IPS-20b (cell line): ENCODE data around the gene RYR1.
"Not testable (repeated sequence)": the region's sequence is repeated elsewhere in the genome, so short reads cannot be mapped to it uniquely, and the experiment has no call there.

Source experiments
- H3K27ac ChIP-seq: one replicate; pipeline ENCODE4 v1.5.1; 2013; ENCODE audit warnings: low read length
- H3K27me3 ChIP-seq: 2 replicates; pipeline ENCODE4 v1.6.1; 2013; ENCODE audit warnings: mild to moderate bottlenecking, low read length, inconsistent platforms; ENCODE audit not compliant: insufficient read depth
- H3K36me3 ChIP-seq: 2 replicates; pipeline ENCODE4 v1.6.1; 2013; ENCODE audit warnings: low read depth, mild to moderate bottlenecking, inconsistent platforms, low read length, moderate library complexity; ENCODE audit not compliant: insufficient read depth
- H3K4me1 ChIP-seq: 2 replicates; pipeline ENCODE4 v1.6.1; 2013; ENCODE audit warnings: mild to moderate bottlenecking, control low read depth, inconsistent platforms, low read length, moderate library complexity; ENCODE audit not compliant: insufficient read depth
- H3K4me3 ChIP-seq: 2 replicates; pipeline ENCODE4 v1.5.1; 2013; ENCODE audit warnings: mild to moderate bottlenecking, low read length, inconsistent platforms
- H3K9ac ChIP-seq: 2 replicates; pipeline ENCODE4 v1.6.1; 2013; ENCODE audit warnings: low read depth, mild to moderate bottlenecking, inconsistent platforms, low read length, moderate library complexity
- H3K9me3 ChIP-seq: 2 replicates; pipeline ENCODE4 v1.6.1; 2013; ENCODE audit warnings: mild to moderate bottlenecking, low read depth, low read length, inconsistent platforms; ENCODE audit not compliant: insufficient read depth

Gene RYR1

DNA sequence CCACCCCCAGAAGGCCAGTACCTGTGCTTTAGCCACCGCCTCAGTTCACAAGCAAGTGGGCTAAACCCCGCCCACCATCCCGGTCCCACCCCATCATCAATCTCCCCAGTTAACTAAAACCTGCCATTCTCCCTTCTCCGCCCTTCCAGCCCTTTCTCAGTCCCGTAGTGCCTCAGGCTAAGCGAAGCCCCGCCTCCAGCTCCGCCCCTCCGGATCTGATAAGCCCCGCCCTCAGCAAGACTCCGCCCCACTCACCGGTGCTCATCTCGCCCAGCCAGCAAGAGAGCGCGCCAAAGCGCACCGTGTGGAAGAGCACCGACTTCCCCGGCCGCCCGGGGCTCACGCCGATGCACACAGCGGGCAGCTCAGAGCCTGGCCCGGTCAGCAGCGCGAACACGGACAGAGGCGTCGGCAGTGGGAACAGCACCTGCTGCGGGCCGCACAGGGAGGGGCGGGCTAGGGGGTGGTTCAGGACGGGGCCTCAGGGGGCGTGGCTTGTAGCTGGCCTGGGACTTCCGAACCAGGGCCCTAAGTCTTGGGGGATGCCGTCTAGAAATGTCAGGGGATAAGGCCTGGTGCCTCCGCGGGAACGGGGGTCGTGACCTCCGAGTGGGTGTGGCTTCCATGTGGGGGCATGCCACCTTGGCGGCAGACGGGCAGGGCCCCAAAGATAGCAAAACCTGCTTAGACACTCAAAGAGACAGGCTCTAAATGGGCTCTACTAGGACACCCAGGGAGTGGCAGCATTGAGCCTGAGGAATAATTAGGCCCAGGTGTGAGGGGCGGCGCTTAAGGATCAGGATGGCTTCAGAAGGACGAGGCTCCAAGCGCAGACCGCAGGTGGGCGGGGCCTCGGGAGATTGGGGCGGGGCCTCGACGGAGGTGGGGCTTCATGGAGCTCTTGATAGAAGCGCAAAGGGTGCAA lies 162.8 kb downstream of the RYR1 start:
- Histone ChIP-seq H3K36me3 (no peaks in the 10 kb centered on the region), H3K4me1 (peaks cover 3% of the 10 kb centered on the region; the same call in 1 of the 2 replicates), H3K27me3 (no peaks in the 10 kb centered on the region), H3K9ac (peak overlapping the region; percentile 65; the same call in 1 of the 2 replicates), H3K4me3 (peak overlapping the region; percentile 82), H3K27ac (peak overlapping the region; percentile 11), H3K9me3 (no peaks in the 10 kb centered on the region)

DNA sequence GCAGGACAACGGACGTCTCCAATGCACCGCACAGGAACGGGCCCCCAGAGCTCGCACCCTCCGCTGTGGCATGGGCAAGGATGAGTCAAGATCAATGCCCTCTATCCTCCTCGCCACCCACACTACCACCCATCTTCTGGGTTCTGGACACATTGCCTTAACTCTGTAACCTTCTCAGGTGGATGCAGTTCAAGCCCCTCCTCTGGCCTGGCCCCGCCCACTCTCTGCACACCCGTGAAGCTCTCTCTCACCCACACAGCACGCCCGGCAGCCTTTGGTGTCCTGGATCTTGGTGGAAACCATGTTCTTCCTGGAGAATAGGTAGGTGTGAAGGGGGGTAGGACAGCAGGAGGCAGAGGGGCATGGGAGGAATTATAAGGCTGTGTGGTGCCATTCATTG lies 163.6 kb downstream of the RYR1 start:
- no peak overlapping the region for H3K27ac ChIP-seq
- H3K4me3 ChIP-seq: no peak overlapping the region; the same call in 1 of the 2 replicates
- no peak overlapping the region for H3K9ac ChIP-seq
- peaks cover 3% of the 10 kb centered on the region; the same call in 1 of the 2 replicates for H3K4me1 ChIP-seq
- H3K36me3 ChIP-seq: no peaks in the 10 kb centered on the region
- no peaks in the 10 kb centered on the region for H3K9me3 ChIP-seq
- H3K27me3 ChIP-seq: no peaks in the 10 kb centered on the region

DNA sequence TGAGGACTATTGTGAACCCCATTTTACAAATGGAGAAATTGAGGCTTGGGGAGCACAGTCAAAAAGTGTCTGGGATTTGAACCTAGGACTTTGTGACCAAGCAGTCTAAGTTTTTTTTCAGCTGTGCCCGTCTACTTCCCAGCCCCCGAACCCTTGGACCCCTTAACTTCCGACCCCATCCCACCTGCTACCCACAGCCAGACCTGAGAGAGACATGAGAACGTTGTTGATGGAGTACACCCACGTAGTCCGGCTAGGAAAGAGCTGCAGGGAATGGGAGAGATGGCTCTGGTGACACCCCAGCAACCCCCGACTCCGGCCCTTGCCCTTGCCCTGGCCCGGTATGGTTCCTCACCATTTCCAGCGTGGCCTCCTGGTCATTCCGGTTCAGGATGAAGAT lies 166.2 kb downstream of the RYR1 start:
- no peaks in the 10 kb centered on the region for H3K36me3 ChIP-seq
- no peaks in the 10 kb centered on the region for H3K27me3 ChIP-seq
- H3K4me1 ChIP-seq: peaks cover 3% of the 10 kb centered on the region; the same call in 1 of the 2 replicates
- H3K4me3 ChIP-seq: no peak overlapping the region
- H3K9ac ChIP-seq: no peak overlapping the region
- no peak overlapping the region for H3K27ac ChIP-seq
- no peaks in the 10 kb centered on the region for H3K9me3 ChIP-seq

DNA sequence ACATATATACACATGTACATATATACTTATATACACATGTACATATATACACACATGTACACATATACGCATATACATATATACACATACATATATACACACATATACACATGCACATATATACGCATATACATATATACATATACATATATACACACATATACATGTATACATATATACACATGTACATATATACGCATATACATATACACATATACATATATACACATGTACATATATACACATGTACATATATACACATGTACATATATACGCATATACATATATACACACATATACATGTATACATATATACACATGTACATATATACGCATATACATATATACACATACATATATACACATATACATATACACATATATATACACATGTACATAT lies 169.4 kb downstream of the RYR1 start:
- H3K4me1 ChIP-seq, H3K9me3 ChIP-seq, H3K4me3 ChIP-seq, H3K27ac ChIP-seq, H3K27me3 ChIP-seq, H3K9ac ChIP-seq, H3K36me3 ChIP-seq: not testable (repeated sequence)

DNA sequence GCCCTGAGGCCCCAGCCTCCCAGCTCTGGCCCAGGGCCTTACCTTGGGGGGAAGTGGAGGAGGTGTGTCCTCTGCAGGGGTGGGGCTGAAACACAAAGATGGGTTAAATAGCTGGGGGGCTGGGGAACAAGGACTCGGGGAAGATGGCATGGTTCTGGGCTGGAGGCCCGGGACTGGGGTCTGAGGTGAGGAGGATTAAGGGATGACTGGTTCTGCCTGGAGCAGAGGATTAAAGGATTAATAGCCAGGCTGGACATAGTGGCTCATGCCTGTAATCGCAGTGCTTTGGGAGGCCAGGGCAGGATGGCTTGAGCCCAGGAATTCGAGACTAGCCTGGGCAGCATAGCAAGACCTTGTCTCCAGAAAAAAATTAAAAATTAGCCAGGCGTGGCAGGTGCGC lies 172.6 kb downstream of the RYR1 start:
- no peaks in the 10 kb centered on the region for H3K36me3 ChIP-seq
- no peaks in the 10 kb centered on the region for H3K27me3 ChIP-seq

DNA sequence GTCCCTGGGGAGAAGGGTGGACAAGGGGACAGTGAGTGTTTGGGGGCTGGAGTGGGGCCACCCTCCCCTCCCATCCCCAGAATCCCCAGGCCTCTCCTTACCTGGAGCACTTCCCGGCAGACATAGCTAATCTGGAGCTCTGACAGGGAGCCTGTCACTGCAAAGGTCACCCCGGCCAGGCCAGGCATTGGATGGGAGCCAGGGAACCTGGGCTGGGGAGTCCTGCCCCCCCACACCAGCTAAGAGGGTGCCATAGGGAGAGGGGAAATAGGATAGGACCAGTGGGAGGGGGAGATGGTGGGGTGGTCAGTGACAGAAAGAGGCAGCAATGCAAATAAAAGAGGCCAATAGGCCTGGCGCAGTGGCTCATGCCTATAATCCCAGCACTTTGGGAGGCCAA lies 180.8 kb downstream of the RYR1 start:
- Histone ChIP-seq H3K4me1 (peaks cover 4% of the 10 kb centered on the region; the same call in 1 of the 2 replicates), H3K9ac (no peak overlapping the region), H3K9me3 (no peaks in the 10 kb centered on the region), H3K36me3 (no peaks in the 10 kb centered on the region), H3K27me3 (no peaks in the 10 kb centered on the region), H3K27ac (no peak overlapping the region), H3K4me3 (no peak overlapping the region)

More for the DNA sequence above, 172.6 kb downstream of the RYR1 start:
- H3K4me3 ChIP-seq: no peak overlapping the region
- no peak overlapping the region for H3K27ac ChIP-seq
- H3K9ac ChIP-seq: no peak overlapping the region
- no peaks in the 10 kb centered on the region for H3K9me3 ChIP-seq
- H3K4me1 ChIP-seq: no peaks in the 10 kb centered on the region

DNA sequence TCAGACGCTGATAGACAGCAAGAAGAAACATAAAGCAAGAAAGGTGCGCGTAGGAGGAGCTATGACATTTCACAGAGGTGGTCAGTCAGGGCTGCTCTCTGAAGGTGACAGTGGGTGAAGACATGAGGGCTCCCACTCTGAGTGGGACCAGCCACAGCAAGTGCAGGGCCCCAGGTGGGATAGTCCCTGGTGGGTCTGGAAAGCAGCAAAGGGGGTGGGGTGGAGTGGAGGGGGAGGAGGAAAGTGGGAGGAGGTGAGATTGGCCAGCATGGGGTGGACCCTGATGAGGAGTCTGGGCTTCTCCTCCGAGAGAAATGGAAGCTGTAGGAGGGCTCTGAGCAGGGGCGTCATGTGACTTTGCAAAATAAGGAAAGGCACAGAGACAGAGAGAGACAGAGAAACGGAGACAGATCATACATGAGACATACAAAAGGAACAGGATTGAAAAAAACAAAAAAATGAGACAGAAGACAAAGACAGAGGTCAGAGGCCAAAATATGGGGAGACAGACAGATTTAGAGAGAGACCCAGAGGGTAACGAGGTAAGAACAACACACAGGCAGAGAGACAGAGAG lies 181.6 kb downstream of the RYR1 start:
- H3K4me3 ChIP-seq: no peak overlapping the region

DNA sequence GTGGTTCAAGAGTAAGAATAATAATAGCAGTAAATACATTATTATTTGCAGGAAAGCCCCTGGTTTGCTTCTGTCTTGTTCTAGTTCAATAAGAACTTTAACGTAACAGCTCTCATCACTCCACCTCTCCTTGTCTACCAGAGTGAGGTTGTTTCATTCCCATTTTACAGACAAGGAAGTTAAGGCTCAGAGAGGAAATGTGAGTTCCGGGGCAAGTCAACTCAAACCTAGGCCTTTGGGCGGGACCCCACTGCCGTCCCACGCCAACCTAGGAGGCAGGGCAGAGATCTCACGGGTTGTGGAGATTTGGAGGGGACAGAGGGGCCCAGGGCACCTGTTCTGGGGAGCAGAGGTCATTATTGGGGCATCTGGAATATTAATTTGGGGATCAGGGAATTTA lies 182.8 kb downstream of the RYR1 start:
- Histone ChIP-seq H3K9me3 (no peaks in the 10 kb centered on the region), H3K36me3 (peaks cover 13% of the 10 kb centered on the region), H3K4me1 (peaks cover 4% of the 10 kb centered on the region; the same call in 1 of the 2 replicates), H3K4me3 (no peak overlapping the region), H3K27ac (no peak overlapping the region), H3K27me3 (no peaks in the 10 kb centered on the region), H3K9ac (no peak overlapping the region)

More for the DNA sequence above, 181.6 kb downstream of the RYR1 start:
- Histone ChIP-seq H3K9ac (no peak overlapping the region), H3K4me1 (peaks cover 4% of the 10 kb centered on the region; the same call in 1 of the 2 replicates), H3K27ac (no peak overlapping the region), H3K27me3 (no peaks in the 10 kb centered on the region), H3K36me3 (peaks cover 1% of the 10 kb centered on the region), H3K9me3 (no peaks in the 10 kb centered on the region)

DNA sequence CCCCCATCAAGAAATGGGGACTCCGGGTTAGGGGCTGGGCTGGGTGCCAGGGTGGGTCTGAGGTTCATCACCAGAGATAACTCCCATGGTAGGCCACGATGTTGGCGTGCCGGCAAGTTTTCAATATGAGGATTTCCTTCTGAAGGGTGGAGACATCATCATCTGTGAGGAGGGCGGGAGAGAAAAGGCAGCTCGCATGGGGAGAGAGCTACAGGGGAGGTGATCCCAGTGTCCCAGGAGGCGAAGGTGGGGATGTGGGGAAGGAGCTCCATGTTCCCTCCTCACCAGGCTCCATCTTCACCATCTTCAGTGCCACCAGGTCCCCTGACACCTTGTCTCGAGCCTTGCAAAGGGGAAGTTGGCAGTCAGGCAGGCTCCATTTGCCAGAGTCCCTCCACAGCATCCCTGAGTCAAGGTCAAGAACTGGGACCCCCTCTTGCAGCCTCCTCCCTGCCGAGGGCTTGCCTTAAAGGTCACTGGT lies 183.8 kb downstream of the RYR1 start:
- H3K4me1 ChIP-seq: peaks cover 4% of the 10 kb centered on the region; the same call in 1 of the 2 replicates
- no peaks in the 10 kb centered on the region for H3K9me3 ChIP-seq
- no peaks in the 10 kb centered on the region for H3K27me3 ChIP-seq
- H3K36me3 ChIP-seq: peaks cover 23% of the 10 kb centered on the region
- no peak overlapping the region for H3K4me3 ChIP-seq
- peak overlapping the region; percentile 96; the same call in 1 of the 2 replicates for H3K9ac ChIP-seq
- H3K27ac ChIP-seq: no peak overlapping the region

DNA sequence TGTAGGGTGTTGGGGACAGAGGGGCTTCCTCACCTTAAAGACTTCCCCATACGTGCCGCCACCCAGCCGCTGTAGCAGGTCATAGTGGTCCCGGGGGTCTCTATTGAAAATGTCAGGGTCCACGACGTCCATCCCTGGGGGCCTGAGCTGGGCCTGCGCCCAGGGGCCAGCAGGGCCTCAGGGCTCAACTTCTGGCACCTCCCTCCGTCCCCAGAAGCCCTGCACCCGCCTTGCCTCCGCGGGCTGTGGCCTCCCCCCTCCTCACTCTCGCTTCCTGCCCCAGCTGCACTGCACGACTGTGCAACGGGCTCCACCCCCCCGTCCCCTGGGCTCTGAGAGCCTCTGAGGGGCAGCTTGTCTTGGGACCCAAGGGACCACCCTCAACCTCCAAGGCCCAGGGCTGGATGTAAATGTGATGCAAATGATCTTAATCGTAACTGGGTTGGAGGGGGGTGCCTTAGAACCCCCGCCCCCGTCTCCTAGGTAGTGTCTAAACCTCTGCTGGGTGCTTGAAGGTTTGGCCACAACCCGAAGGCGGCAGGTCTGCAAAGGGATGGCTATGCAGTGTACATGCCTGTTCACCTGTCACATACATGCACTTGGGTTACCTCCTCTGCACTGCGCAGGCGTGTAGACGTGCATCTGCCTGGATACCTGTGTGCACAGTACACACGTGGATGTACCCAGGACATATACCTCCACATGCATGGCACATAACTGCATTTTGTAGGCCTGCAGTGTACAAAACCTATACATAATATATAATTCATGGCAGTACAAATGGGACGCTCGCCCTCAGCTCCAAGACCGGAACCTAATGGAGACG lies 184.5 kb downstream of the RYR1 start, which contains the start of gene MAP4K1:
MAP4K1 (minus strand) TSS at position 190 of the 826 bp plus-strand sequence; CDS start at position 132, 58 bp downstream.
- Histone ChIP-seq H3K4me3 (peak within 1 kb of the TSS; percentile 97), H3K4me1 (peaks cover 4% of the 10 kb centered on the region; the same call in 1 of the 2 replicates), H3K27me3 (no peaks in the 10 kb centered on the region), H3K36me3 (peaks cover 30% of the 10 kb centered on the region), H3K9ac (peak within 1 kb of the TSS; percentile 96), H3K27ac (peak within 1 kb of the TSS; percentile 80), H3K9me3 (no peaks in the 10 kb centered on the region)
